ENCODE results near the gene ALK. TPM values are rescaled to one million over a fixed set of nuclear protein-coding genes. Genes with fewer than 3 reads are reported as not detected.

Gene ALK
- total RNA-seq, 1 experiment from 2014 or later, result not detected

- DNase-seq, result no peak
Observed at GRCh38 chr2:29697181-29697580, 224.2 kb downstream of the ALK start.

GRCh38 chr2:29694741-29695140 lies 226.6 kb downstream of the ALK start:
- Histone ChIP-seq H3K36me3 (no peaks in the 10 kb centered on the region), H3K27me3 (no peaks in the 10 kb centered on the region), H3K4me3 (no peak overlapping the region), H3K9me3 (no peaks in the 10 kb centered on the region; the same call in 1 of the 2 replicates)
- no peak for DNase-seq

More at GRCh38 chr2:29697181-29697580, 224.2 kb downstream of the ALK start:
- no peaks in the 10 kb centered on the region for H3K27me3 ChIP-seq
- no peak overlapping the region for H3K4me3 ChIP-seq
- no peaks in the 10 kb centered on the region for H3K36me3 ChIP-seq
- no peaks in the 10 kb centered on the region; the same call in 1 of the 2 replicates for H3K9me3 ChIP-seq

GRCh38 chr2:29691391-29691950 lies 229.9 kb downstream of the ALK start:
- Histone ChIP-seq H3K9me3 (no peaks in the 10 kb centered on the region; the same call in 1 of the 2 replicates), H3K27me3 (no peaks in the 10 kb centered on the region), H3K36me3 (no peaks in the 10 kb centered on the region), H3K4me3 (no peak overlapping the region)
- no peak for DNase-seq

GRCh38 chr2:29689666-29690065 lies 231.7 kb downstream of the ALK start:
- Histone ChIP-seq H3K27me3 (no peaks in the 10 kb centered on the region), H3K4me3 (no peak overlapping the region), H3K9me3 (no peaks in the 10 kb centered on the region; the same call in 1 of the 2 replicates), H3K36me3 (no peaks in the 10 kb centered on the region)
- DNase-seq, result no peak

- no peak for DNase-seq
- Histone ChIP-seq H3K9me3 (no peaks in the 10 kb centered on the region; the same call in 1 of the 2 replicates), H3K4me3 (no peak overlapping the region), H3K36me3 (no peaks in the 10 kb centered on the region), H3K27me3 (no peaks in the 10 kb centered on the region)
Observed at GRCh38 chr2:29688429-29688828, 233.0 kb downstream of the ALK start.

- no peak for DNase-seq
- no peak overlapping the region for H3K4me3 ChIP-seq
- no peaks in the 10 kb centered on the region for H3K36me3 ChIP-seq
Observed at GRCh38 chr2:29687121-29687520, 234.3 kb downstream of the ALK start.

GRCh38 chr2:29676886-29677453 lies 244.4 kb downstream of the ALK start:
- Histone ChIP-seq H3K27me3 (no peaks in the 10 kb centered on the region), H3K9me3 (no peaks in the 10 kb centered on the region; the same call in 1 of the 2 replicates), H3K4me3 (no peak overlapping the region), H3K36me3 (no peaks in the 10 kb centered on the region)
- no peak for DNase-seq

More at GRCh38 chr2:29687121-29687520, 234.3 kb downstream of the ALK start:
- Histone ChIP-seq H3K9me3 (no peaks in the 10 kb centered on the region), H3K27me3 (no peaks in the 10 kb centered on the region)

- no peaks in the 10 kb centered on the region for H3K36me3 ChIP-seq
- DNase-seq, result no peak
- H3K9me3 ChIP-seq, result peaks cover 13% of the 10 kb centered on the region; the same call in 1 of the 2 replicates
- H3K27me3 ChIP-seq, result no peaks in the 10 kb centered on the region
- no peak overlapping the region for H3K4me3 ChIP-seq
Observed at GRCh38 chr2:29664578-29664977, 256.8 kb downstream of the ALK start.

- H3K36me3 ChIP-seq, result no peaks in the 10 kb centered on the region
- no peak for DNase-seq
- H3K9me3 ChIP-seq, result peaks cover 6% of the 10 kb centered on the region; the same call in 1 of the 2 replicates
- no peaks in the 10 kb centered on the region for H3K27me3 ChIP-seq
- no peak overlapping the region for H3K4me3 ChIP-seq
Observed at GRCh38 chr2:29663268-29663667, 258.1 kb downstream of the ALK start.

- Histone ChIP-seq H3K36me3 (no peaks in the 10 kb centered on the region), H3K9me3 (peaks cover 5% of the 10 kb centered on the region; the same call in 1 of the 2 replicates), H3K4me3 (no peak overlapping the region), H3K27me3 (no peaks in the 10 kb centered on the region)
- DNase-seq, result no peak
Observed at GRCh38 chr2:29662861-29663260, 258.5 kb downstream of the ALK start.

- DNase-seq, result no peak
- Histone ChIP-seq H3K36me3 (no peaks in the 10 kb centered on the region), H3K27me3 (no peaks in the 10 kb centered on the region), H3K4me3 (no peak overlapping the region), H3K9me3 (no peaks in the 10 kb centered on the region)
Observed at GRCh38 chr2:29660201-29660600, 261.2 kb downstream of the ALK start.

- DNase-seq, result no peak
- H3K36me3 ChIP-seq, result no peaks in the 10 kb centered on the region
- H3K9me3 ChIP-seq, result no peaks in the 10 kb centered on the region
- H3K4me3 ChIP-seq, result no peak overlapping the region
- no peaks in the 10 kb centered on the region for H3K27me3 ChIP-seq
Observed at GRCh38 chr2:29659178-29659577, 262.2 kb downstream of the ALK start.

GRCh38 chr2:29657674-29658073 lies 263.7 kb downstream of the ALK start:
- no peak overlapping the region for H3K4me3 ChIP-seq
- H3K36me3 ChIP-seq, result no peaks in the 10 kb centered on the region
- no peak for DNase-seq
- no peaks in the 10 kb centered on the region for H3K9me3 ChIP-seq
- no peaks in the 10 kb centered on the region for H3K27me3 ChIP-seq

- H3K9me3 ChIP-seq, result no peaks in the 10 kb centered on the region
- H3K4me3 ChIP-seq, result no peak overlapping the region
- no peaks in the 10 kb centered on the region for H3K27me3 ChIP-seq
- DNase-seq, result no peak
- no peaks in the 10 kb centered on the region for H3K36me3 ChIP-seq
Observed at GRCh38 chr2:29655391-29656086, 265.8 kb downstream of the ALK start.

GRCh38 chr2:29650631-29651097 lies 270.7 kb downstream of the ALK start:
- Histone ChIP-seq H3K9me3 (no peaks in the 10 kb centered on the region; the same call in 1 of the 2 replicates), H3K27me3 (no peaks in the 10 kb centered on the region), H3K4me3 (no peak overlapping the region), H3K36me3 (no peaks in the 10 kb centered on the region)
- no peak for DNase-seq

GRCh38 chr2:29644949-29645348 lies 276.4 kb downstream of the ALK start:
- DNase-seq, result no peak
- no peaks in the 10 kb centered on the region; the same call in 1 of the 2 replicates for H3K9me3 ChIP-seq

GRCh38 chr2:29643196-29643595 lies 278.2 kb downstream of the ALK start:
- no peak for DNase-seq
- Histone ChIP-seq H3K36me3 (no peaks in the 10 kb centered on the region), H3K9me3 (no peaks in the 10 kb centered on the region), H3K4me3 (no peak overlapping the region), H3K27me3 (no peaks in the 10 kb centered on the region)

More at GRCh38 chr2:29644949-29645348, 276.4 kb downstream of the ALK start:
- Histone ChIP-seq H3K27me3 (no peaks in the 10 kb centered on the region), H3K36me3 (no peaks in the 10 kb centered on the region), H3K4me3 (no peak overlapping the region)

Data from MG63 (cell line).